Adrenal gland (tissue), 5 donors: ENCODE measurements around the gene MSRB1.

Source experiments
- POLR2A ChIP-seq, 2 donors: fragments of 450-650 bp; IDR thresholded peaks; one replicate each; pipeline ENCODE4 v1.6.1; 2017; ENCODE audit warnings: antibody characterized with exemption in 2 of 2, mild to moderate bottlenecking in 2 of 2, moderate library complexity in 1 of 2
- TF ChIP-seq, protein P1 (sequence below), 6 experiments: fragments of 450-650 bp in 4 of 6; fragments of 200-600 bp in 2 of 6; sonication (generic) in 1 of 6; IDR thresholded peaks; 1 replicate in 5 of 6; 2 replicates in 1 of 6; pipeline versions ENCODE4 v1.5.1 to v1.8.0; 2016 to 2021; ENCODE audit warnings: antibody characterized with exemption in 6 of 6, mild to moderate bottlenecking in 2 of 6, moderate library complexity in 1 of 6
- donor health status: DM: no; HTN: no; CAD: no.

- TF ChIP-seq, protein P1, sequence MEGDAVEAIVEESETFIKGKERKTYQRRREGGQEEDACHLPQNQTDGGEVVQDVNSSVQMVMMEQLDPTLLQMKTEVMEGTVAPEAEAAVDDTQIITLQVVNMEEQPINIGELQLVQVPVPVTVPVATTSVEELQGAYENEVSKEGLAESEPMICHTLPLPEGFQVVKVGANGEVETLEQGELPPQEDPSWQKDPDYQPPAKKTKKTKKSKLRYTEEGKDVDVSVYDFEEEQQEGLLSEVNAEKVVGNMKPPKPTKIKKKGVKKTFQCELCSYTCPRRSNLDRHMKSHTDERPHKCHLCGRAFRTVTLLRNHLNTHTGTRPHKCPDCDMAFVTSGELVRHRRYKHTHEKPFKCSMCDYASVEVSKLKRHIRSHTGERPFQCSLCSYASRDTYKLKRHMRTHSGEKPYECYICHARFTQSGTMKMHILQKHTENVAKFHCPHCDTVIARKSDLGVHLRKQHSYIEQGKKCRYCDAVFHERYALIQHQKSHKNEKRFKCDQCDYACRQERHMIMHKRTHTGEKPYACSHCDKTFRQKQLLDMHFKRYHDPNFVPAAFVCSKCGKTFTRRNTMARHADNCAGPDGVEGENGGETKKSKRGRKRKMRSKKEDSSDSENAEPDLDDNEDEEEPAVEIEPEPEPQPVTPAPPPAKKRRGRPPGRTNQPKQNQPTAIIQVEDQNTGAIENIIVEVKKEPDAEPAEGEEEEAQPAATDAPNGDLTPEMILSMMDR (IDR thresholded peaks at IDR 0.05): no peak
- TF ChIP-seq POLR2A (IDR thresholded peaks at IDR 0.05): no peak
Measured at GRCh38 chr16:1987198-1987597, 44.2 kb upstream of the MSRB1 start.
